Mesothelial cell of epicardium (in vitro differentiated cells): ENCODE measurements around the gene WSCD1. TPM values are rescaled to one million over a fixed set of nuclear protein-coding genes. Genes with fewer than 3 reads are reported as not detected.

ENCODE experiments used
- DNase-seq, 2 experiments: peaks; one replicate each; pipeline ENCODE4 v3.0.0; 2021; ENCODE audit warnings: low spot score in 2 of 2; ENCODE audit not compliant: unreplicated experiment in 2 of 2
- H3K27ac Mint-ChIP-seq: 2 replicates; pipeline ENCODE4 v1.8.0; 2021; ENCODE audit warnings: mixed read lengths
- H3K27me3 Mint-ChIP-seq: 2 replicates; pipeline ENCODE4 v1.8.0; 2021; ENCODE audit warnings: low read depth, mixed read lengths
- H3K36me3 Mint-ChIP-seq: 2 replicates; pipeline ENCODE4 v1.8.0; 2021; ENCODE audit warnings: mixed read lengths
- H3K4me1 Mint-ChIP-seq: 2 replicates; pipeline ENCODE4 v1.8.0; 2021; ENCODE audit warnings: mixed read lengths
- H3K4me3 Mint-ChIP-seq: 2 replicates; pipeline ENCODE4 v1.8.0; 2021; ENCODE audit warnings: mild to moderate bottlenecking, moderate library complexity, mixed read lengths
- H3K9me3 Mint-ChIP-seq: 2 replicates; pipeline ENCODE4 v1.8.0; 2021; ENCODE audit warnings: mixed read lengths
- CTCF ChIP-seq: fragments of 200-600 bp; sonication (generic); IDR thresholded peaks from one replicate; pipeline ENCODE4 v1.5.0; 2021; ENCODE audit warnings: antibody characterized with exemption; ENCODE audit not compliant: unreplicated experiment
- total RNA-seq: library from RNA; stranded (reverse); gene quantifications from 3 replicates; pipeline ENCODE4 v1.2.1, GENCODE V29; 2021

The WSCD1 gene
- total RNA-seq, 1 donor from 2014 or later: 1.6 TPM

- H3K27me3 Mint-ChIP-seq: peaks cover 36% of the 10 kb centered on the region
Measured at GRCh38 chr17:6172642-6173330, 102.6 kb downstream of the WSCD1 start.

GRCh38 chr17:6173653-6174052 is 103.5 kb downstream of the WSCD1 start:
- peaks cover 4% of the 10 kb centered on the region for H3K9me3 Mint-ChIP-seq
- H3K27ac Mint-ChIP-seq: no peak overlapping the region
- peaks cover 31% of the 10 kb centered on the region for H3K27me3 Mint-ChIP-seq
- no peak for DNase-seq
- no peak overlapping the region for H3K4me3 Mint-ChIP-seq
- H3K4me1 Mint-ChIP-seq: no peaks in the 10 kb centered on the region
- H3K36me3 Mint-ChIP-seq: no peaks in the 10 kb centered on the region
- no peak for TF ChIP-seq CTCF

More at GRCh38 chr17:6172642-6173330, 102.6 kb downstream of the WSCD1 start:
- Mint-ChIP-seq H3K27ac (no peak overlapping the region), H3K9me3 (peaks cover 4% of the 10 kb centered on the region), H3K36me3 (no peaks in the 10 kb centered on the region), H3K4me1 (no peaks in the 10 kb centered on the region), H3K4me3 (no peak overlapping the region)
- TF ChIP-seq CTCF: no peak
- DNase-seq: no peak
